ENCODE measurements around the gene PIK3CB.

DNA sequence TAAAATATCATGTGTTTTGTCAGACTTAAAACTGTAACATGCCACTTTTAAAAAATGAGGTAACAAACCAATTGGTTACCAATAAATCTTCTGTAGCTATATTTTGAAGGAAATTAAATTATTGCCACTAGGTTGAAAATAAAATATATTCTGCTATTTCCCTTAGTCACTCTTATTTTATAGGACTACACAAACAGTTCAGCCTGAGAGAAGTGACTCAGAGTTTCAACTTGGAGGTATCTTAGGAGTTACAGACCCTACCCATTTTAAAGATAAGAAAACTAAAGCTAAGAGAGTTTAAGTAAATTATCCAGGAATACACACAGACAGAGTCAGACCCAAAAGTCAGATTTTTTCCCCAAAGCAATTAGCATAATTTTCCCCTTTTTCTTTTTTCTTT, 65.1 kb downstream of the PIK3CB start:
- TF ChIP-seq CTCF (IDR thresholded peaks at IDR 0.05) (no peak), CHD2 (IDR thresholded peaks at IDR 0.05; ENCODE audit: low read length, partially characterized antibody) (no peak), EP300 (IDR thresholded peaks at IDR 0.05; ENCODE audit: borderline replicate concordance in 1 of 2, low read depth in 1 of 2, low read length in 1 of 2) (no peak), EZH2phosphoT487 (IDR thresholded peaks at IDR 0.05; ENCODE audit: borderline replicate concordance, low read depth) (no peak), POLR2AphosphoS5 (IDR thresholded peaks at IDR 0.05; ENCODE audit: low read depth, low read length) (no peak), SIN3A (IDR thresholded peaks at IDR 0.05; ENCODE audit: borderline replicate concordance, low read depth, low read length) (no peak), RAD21 (IDR thresholded peaks at IDR 0.05; ENCODE audit: low read length) (no peak), RFX5 (IDR thresholded peaks at IDR 0.05; ENCODE audit: low read length) (no peak)
